Kidney capillary endothelial cell (primary cell): Measurements from ENCODE around the gene C14orf180.

Experiments
- DNase-seq: peaks from one replicate; pipeline ENCODE4 v3.0.0-alpha.2; 2018; ENCODE audit warnings: low spot score

The C14orf180 gene

DNA sequence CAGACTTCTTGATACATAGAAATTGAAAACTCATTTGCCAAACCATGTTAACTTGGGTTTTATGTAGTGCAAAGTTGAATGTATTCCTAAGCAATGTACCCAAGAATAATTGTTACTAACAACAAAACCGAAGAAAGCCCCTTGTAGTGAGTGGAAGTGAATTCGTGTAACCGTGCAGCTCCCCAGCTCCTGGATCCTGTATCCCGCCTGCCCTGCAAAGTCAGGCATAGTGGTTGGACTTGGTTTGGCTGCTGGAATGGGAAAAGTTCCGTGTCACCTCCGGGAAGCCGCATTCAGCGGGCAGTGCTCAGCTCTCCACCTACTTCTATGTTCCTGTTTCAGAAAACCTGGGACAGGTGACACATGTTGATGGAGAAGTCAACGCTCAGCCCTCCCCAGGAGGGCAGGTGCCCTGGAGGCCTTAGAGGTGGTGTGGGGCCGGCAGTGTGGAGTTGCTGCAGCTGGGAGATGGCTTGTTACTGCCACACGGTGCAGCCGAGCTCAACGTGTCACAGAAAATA is 29.2 kb upstream of the C14orf180 start:
- no peak for DNase-seq

DNA sequence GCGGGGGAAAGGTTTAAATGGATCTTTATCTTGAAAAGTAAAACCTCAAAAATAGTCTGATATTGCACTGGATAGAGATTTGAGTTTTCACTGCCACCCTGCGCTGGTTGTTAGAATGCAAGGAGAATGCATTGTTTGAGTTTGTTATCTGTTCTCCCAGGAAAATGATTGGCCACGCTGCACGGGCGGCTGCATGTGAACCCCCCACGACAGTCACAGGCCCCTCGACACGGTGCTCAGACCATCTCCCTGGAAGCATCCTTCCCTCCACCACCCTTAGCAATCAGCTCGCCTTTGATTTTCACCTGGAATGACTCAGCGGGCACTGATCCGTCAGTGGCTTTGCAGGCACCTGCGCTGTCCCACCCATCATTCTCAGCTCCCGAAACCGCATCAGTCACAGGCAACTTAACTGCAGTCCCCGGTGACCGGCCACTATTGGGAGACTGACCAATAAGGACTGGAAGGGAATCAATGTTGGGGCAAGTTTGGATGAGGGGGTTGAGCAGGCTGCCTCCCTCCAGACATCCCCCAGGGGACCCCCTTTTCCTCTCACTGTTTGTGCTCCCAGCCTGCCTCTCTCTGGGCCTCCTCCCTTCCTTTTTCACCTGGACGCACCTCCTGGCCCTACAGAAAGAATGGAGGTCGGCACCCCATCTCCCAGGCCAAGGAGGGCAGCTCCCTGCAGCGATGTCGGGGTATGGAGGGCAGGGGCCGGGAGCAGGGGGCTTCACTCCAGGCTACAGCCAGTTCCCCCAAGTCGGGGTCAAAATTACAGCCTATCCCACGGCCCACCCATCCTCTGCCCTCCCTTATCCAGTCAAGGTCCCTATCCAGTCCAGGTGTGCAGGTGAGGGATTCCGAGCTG is 28.5 kb upstream of the C14orf180 start:
- no peak for DNase-seq

DNA sequence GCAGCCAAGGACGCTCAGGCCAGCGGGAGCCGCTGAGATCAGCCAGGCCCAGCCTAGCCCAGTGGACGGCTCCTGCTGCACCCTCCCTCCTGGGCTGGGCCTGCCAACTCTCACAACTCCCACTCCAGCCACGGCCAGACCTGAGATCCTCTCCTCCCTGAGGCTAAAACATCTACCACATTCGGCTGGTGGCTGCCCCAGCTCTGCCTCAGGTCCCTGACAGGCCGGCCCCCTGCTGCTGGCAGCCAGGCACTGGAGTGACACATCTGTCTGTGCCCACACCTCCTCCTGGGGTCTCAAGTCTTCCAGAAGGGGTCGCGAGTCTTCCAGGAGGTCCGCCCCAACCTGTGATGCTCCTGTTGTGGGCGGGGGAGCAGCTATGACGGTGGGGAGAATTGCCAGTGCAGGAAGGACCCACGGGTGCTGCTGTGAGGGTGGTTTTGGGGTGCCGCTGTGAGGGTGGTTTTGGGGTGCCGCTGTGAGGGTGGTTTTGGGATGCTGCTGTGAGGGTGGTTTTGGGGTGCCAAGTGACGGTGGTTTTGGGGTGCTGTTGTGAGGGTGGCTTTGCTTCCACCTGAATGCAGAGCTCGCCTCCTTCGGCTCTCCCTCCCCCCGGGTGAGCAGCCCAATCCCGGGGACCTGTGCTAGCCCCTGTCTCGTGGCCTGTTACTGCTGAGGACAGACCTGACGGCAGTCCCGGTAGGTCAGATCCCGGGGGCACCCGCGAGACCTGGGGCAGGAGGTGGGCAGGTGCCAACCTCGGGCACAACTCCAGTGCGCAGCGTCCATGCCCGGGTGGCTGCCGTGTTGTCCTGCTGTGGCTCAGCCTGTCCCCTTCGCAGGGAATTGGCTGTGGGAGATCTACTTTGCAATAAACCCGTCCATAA is 27.5 kb upstream of the C14orf180 start:
- DNase-seq, result no peak

DNA sequence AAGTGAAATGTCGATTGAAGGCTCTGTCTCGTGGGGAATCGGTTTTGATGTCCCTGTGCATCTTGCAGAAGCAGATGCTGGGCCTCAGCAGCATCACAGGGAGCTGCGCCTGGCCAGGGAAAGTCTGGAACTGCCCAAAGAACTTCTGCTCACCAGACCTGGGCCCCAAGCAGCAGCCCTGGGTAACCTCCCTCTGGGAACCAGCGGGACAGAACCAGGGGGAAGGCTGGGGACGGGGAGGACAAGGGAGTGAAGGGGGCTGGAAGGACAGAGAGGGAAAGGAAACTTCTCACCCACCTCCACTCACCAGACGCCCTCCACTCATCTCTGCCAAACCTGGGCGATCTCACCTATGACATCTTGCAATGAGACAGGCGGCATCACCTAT is 26.8 kb upstream of the C14orf180 start:
- no peak for DNase-seq

DNA sequence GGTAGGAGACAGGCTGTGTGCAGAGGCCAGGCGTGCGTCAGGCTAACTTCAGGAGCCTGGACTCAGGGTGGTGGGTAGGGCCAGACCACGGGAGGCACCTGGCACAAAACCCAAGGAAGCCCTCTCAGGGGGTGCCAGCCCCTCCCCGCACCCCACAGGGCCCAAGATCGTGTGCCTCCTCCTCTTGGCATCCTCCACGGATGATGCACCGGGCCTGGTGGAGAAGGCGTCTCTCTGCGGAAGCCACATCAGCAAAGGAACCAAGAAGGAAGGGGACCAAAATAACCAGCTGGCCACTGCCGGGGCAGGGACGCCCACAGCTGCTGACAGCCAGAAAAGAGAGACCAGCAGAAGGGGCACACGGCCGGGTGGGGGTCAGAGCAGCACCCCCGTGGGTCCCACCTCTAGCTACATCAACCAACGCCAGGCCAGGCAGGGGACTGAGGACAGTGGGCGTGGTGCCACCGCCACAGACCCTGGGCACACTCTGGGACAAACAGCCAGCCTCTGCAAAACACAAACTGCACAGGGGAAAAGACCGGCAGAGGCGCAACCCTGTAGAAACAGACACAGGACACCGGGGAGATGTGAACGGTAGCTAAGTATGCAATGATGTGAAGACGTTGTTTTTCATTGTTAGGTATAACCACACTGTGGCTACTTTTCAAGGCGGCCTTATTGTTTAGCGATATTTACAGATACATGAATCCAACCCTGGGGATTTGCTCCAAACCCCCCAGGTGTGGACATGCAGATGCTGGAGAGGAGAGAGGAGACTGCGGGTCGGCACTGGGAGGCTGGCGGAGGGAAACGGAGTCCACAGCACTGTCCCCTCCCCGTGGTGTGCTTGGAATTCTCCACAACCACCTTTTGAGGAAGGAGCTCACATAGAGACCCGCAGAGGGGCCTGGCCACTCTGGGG is 26.1 kb upstream of the C14orf180 start:
- no peak for DNase-seq

DNA sequence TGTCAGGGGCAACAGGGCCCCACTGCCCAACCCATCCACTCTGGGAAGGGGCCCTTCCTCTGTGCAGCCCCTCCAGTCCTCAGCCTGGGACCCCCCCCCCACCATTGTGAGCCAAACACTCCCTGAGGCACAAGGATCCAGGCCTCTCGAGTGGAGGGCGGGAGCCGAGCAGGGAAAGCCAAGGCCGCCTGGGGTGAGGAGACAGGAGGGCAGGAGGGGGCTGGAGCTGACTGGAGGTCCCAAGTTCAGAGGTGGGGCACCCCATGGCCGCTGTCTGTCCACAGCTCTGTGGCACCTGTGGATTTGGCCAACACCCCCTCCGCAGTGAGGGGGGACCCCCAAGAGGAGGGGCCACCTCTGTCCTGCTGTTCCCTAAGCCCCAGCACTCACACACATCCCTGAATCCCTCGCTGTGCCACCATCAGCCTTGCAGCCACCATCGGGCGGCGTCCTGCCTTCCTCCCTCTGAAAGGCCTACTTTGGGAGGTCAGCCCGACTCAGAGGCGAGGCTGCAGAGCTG is 25.4 kb upstream of the C14orf180 start:
- no peak for DNase-seq

DNA sequence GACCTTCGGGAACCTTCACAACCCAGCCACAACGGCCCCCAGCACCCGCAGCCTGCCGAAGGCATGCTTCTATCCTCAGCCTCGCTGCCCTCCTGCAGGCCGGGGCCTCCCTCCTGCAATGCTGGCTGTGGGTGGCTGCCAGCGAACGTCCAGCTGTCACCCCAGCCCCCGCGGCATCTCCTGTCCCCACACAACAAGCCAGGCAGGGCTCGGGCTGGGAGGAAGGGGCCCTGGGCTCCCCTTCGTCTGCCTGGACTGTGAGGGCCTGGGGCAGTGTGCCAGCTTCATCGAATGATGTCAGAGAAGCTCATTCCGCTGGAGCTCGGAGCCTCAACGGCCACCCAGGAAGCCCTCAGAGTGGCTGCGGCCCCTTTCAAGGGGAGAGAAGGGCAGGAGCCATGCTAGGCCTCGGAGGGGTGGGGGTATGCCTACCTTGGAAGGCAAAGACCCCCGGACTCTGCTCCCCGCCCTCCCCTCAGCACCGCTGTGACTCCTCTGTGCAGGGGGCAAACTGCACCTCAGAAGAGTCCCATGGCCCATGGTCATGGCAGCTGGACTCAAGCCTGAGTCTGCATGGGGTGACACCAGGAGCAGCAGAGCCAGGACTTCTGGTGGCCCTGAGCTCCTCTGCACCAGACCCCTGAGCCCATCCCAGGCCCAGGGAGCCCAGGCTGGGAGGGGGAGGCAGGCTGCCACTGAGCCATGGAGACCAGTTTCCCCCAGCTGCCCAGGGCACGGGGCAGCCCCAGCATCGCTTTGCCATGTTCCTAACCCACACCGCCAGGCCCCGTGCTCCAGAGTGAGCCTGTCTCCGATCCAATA is 24.7 kb upstream of the C14orf180 start:
- no peak for DNase-seq

DNA sequence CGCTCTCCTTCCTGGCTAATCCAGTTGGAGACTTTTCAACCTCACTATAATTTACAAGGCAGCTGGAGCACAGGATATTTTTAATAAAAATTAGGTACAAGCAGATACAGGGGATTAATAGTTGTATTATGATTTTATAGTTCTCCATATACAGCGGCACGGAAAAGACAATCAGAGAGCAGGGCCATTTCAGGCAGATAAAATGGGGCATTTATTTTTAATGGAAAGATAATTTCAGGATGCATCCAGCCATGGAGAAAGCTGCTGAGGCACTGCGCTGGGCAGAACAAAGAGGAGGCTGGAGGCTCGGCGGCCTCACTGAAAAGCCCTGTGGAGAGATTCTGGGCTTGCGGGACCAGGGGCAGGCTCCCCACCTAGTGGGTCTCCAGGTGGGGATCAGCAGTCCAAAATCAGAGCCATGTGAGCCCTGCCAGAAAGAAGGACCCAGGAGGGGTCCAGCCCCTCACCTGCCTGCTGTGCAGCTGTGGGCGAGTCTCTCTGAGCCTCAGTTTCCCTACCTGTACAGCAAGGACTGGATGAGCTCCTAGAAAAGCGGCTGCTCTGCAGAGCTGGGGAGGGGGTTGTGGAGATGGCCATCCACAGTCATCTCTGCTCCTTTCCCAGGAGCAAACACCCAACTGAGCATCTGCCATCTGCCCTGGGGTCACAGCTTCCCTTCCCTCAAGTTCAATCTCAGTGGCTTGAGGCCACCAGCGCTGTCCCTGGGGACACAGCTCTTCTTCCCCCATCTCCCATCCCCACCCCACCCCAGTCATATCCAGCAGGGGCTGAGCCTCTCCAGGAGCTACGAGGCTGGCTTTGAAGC is 23.9 kb upstream of the C14orf180 start:
- no peak for DNase-seq

DNA sequence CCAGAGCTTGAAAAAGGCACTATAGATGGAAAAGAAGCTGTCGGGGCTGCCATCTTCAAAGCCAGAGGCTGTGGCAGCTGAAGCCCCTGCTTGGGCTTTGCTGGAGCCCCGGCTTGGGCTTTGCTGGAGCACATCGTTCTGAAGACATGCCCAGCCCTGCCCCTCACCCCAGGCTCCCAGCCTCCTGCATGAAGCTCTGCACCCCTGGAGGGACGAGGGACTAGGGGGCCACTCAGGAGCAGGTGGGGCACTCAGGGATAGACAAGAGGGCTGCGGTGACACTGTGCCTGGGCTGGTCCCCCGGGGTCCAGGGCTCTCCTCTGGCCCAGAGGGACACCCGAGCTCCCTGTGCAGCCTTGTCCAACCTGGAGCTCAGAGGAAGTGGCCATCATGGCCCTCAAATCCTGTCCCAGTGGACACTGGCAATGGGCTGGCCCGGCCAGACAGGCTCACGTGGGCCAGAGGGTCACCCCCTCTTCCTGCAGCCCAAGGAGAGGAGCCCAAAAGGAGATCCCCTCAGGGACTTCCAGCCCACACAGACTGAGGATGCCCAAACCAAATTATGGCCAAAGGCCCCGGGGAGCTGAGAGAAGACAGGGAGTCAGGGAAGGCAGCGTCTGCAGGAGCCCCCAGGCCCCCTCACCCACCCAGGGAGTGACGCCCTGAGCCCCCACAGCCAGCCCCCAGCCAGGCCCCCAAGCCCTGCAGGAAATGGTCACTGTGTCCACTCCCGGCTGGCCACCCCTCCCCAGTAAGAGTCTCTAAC is 23.1 kb upstream of the C14orf180 start:
- DNase-seq, result no peak

DNA sequence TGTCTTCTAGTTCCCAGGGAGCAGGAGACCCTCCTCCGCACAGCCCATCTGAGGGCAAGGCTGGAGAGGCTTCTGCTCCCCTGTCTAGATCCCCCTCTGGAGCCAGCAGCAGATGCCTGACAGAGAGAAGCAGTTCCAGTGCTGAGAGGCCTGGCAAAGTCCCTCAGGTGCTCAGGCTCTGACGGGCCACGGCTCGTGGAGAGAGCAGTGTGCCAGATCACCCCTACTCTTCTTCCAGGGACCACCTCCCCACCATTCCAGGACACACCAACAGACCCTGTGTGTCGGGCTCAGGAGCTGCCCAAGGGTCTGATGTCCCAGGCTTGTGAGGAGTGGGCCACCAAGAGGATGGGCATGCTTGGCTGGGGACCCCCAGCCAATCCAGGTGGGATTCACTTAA is 22.5 kb upstream of the C14orf180 start:
- no peak for DNase-seq

DNA sequence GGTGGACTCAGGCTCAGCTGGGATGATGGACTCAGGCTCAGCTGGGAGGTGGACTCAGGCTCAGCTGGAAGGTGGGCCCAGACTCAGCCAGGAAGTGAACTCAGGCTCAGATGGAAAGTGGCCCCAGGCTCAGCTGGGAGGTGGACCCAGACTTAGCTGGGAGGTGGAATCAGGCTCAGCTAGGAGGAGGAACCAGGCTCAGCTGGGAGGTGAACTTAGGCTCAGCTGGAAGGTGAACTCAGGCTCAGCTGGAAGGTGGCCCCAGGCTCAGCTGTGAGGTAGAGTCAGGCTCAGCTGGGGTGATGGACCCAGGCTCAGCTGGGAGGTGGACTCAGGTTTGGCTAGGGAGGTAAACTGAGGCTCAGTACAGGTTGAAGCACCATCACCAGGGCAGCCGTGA is 21.8 kb upstream of the C14orf180 start:
- no peak for DNase-seq

DNA sequence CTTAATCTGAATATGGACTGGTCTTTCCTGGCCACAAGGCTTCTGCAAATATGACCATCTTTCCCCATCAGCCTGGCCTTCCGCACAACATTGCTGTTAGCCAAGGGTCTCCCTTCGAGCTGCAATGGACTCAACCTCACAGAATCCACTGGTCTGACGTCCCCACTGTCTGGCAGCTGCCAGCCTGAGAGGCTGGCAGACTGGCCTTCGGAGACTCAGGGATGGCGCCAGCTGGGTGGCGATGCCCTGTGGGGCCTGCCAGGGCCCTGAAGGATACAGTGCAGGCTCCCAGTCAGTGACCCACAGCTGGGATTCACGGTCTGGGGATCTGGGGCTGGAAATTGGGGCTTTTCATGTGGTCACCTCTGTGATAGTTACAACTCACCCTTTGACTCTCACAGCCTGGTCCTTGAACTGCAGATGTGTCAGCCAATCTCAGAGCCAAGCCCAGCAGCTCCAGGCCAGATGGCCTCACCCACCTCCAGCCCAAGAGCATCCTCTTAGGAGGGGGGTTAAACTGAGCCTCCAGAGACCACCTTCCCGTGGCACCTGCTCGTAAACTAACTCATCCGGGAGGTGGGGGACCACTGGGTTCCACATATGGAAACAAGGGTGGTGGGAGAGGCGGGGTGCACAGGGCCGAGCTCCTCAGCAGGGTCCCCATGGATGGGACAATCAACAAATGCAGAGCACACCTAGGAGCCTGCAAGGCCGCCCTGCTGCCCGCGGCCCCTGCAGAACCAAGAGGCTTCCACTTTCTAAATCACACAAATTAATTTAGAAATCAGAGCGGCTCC is 21.1 kb upstream of the C14orf180 start:
- no peak for DNase-seq

DNA sequence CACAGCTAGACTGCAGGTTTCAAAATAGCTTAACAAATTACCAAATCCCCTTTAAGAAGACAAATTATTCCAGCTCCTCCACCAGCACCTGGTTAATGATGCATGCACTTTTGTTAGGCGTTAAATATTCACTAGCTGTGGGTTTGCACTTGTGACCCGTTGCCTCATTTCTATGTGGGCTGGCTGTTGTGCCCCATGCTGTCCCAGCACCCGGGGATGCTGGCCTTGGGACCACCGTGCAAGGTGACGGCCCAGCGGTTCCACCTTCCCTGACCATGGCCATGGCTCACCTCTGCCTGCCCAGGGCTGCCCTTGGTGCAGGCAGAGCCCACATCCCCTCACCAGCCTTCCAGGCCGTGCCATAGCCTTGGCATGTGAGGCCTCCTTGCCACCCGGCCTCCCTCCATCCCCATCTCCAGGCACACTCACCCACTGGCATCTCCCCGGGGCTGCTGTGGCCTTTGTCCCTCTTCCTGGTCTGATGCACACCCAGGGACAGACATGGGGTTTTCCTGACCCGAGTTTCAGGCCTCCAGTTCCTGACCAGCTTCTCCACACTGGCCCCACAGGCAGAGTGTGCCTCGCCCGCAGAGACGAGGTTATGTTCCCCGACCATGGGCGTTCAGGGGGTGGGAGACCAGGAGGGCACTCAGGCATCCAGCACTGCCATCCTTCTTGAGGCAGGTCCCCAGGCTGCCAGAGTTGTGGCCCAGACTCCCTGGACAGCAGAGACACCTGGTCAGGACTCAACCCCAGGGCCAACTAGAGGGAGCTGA is 20.3 kb upstream of the C14orf180 start:
- DNase-seq, result no peak

DNA sequence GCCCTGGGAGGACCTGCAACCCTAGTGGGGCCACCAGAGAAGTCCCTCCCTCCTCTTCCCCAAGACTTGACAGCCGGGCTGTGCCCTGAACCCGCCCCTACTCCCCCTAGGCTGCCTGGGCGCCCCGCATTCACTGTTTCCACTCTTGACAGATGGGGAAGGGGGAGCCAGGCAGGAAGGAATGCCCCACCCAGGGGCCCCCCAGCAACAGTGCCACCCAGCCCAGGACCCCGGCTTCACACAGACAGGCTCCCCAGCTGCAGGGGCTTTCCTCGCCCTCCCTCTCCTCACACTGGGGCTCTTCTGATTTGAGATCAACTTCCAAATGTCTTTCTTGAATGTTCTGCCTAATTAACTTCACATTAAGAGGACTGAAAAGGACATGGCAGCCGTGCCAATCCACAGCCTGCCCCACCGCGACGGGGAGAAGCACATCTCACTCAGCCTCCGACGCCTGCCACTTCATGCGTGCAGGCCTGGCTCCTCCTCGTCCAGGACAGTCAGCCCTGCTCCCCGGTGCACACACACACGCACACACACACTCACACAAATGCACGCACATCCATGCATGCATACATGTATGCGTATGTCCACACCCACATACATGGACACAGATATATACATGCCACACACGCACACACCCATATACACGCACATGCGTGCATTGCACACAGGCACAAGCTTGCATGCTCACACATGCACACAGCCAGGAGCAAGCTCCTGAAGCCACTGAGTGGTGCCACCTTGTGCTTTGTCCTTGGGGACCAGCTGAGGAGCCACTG is 19.6 kb upstream of the C14orf180 start:
- DNase-seq, result no peak

DNA sequence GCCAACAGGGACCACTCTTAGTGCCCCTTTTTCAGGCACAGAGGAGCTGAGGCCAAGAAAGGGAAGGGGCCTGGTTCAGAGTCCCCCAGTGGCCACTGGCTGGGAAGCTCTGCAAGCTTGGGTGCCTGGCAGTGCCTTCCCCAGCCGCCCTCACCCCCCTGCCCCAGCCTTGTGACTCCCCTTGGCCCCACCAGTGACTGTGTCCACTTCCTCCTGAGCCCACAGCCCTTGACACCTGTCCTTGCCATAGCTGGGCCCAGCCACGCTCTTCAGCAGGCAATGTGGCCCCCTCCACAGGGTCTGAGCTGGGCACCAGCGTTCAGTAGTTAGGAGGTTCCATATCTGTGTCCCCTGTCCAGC is 19.0 kb upstream of the C14orf180 start:
- no peak for DNase-seq

DNA sequence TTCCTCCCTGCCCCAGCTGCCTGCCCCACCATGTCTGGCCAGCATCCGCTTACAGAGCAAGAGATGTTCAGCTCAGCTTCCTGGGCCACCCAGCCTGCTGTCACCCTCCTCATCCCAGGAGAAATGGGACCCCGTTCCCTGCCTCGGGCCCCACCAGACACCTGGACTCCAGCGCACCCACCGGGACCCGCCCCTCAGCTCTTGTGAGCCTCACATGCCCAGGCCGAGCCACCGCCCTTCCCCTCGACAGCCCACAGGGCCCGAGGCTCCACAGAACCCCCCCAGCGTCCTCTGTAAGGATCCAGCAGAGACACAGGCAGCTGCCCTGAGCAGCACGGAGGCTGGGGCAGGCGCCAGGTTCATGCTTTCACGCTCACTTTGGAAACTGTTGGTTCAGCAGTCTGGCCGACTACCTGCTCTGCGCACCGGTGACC is 18.4 kb upstream of the C14orf180 start:
- DNase-seq, result no peak
